CD8-positive, alpha-beta memory T cell (primary cell): Measurements from ENCODE around the gene MCCC2. TPM values are rescaled to one million over a fixed set of nuclear protein-coding genes. Genes with fewer than 3 reads are reported as not detected.
"Not testable (repeated sequence)": the region's sequence is repeated elsewhere in the genome, so short reads cannot be mapped to it uniquely, and the experiment has no call there.

Experiments
- CTCF ChIA-PET: fragments of 350-600 bp; sonication (Branson Sonifier 250); formaldehyde crosslinking; loops from one replicate; lab custom pipeline; 2021; ENCODE audit warnings: antibody characterized with exemption; lab: Charles Lee
- POLR2A ChIA-PET: fragments of 350-600 bp; sonication (Branson Sonifier 250); formaldehyde crosslinking; loops from one replicate; lab custom pipeline; 2021; ENCODE audit warnings: antibody characterized with exemption; lab: Charles Lee
- DNase-seq, 5 donors: peaks; one replicate each; pipeline versions ENCODE4 v3.0.0 to v3.0.0-alpha.2; 2020 to 2022; ENCODE audit warnings: mixed read lengths in 1 of 5
- H3K27ac ChIP-seq: one replicate; pipeline ENCODE4 v1.7.0; 2013; ENCODE audit warnings: low read depth, mild to moderate bottlenecking, low read length, moderate library complexity
- H3K27me3 ChIP-seq: 2 replicates; pipeline ENCODE4 v1.7.0; 2013; ENCODE audit warnings: low read length, mild to moderate bottlenecking; ENCODE audit not compliant: insufficient read depth, poor library complexity, severe bottlenecking
- H3K36me3 ChIP-seq: 2 replicates; pipeline ENCODE4 v1.7.0; 2013; ENCODE audit warnings: mild to moderate bottlenecking, low read length, moderate library complexity; ENCODE audit not compliant: insufficient read depth
- H3K4me1 ChIP-seq: 2 replicates; pipeline ENCODE4 v1.7.0; 2013; ENCODE audit warnings: mild to moderate bottlenecking, low read length, moderate library complexity; ENCODE audit not compliant: insufficient read depth
- H3K4me3 ChIP-seq: 2 replicates; pipeline ENCODE4 v1.7.0; 2013; ENCODE audit warnings: mild to moderate bottlenecking, low read length
- H3K9me3 ChIP-seq: 2 replicates; pipeline ENCODE4 v1.7.0; 2013; ENCODE audit warnings: mild to moderate bottlenecking, low read length
- H3K27ac Mint-ChIP-seq, 8 donors: one replicate each; pipeline ENCODE4 v1.8.0; 2020 to 2021; ENCODE audit warnings: mixed read lengths in 8 of 8, mild to moderate bottlenecking in 6 of 8, inconsistent platforms in 3 of 8, moderate library complexity in 3 of 8
- H3K27me3 Mint-ChIP-seq, 2 donors: one replicate each; pipeline ENCODE4 v1.8.0; 2020 to 2021; ENCODE audit warnings: mixed read lengths in 2 of 2, mild to moderate bottlenecking in 1 of 2, moderate library complexity in 1 of 2
- H3K36me3 Mint-ChIP-seq, 3 donors: one replicate each; pipeline ENCODE4 v1.8.0; 2020 to 2021; ENCODE audit warnings: mixed read lengths in 3 of 3, inconsistent platforms in 1 of 3, mild to moderate bottlenecking in 1 of 3
- H3K4me1 Mint-ChIP-seq, 3 donors: one replicate each; pipeline ENCODE4 v1.8.0; 2020 to 2021; ENCODE audit warnings: mixed read lengths in 3 of 3, inconsistent platforms in 1 of 3, mild to moderate bottlenecking in 1 of 3
- H3K4me3 Mint-ChIP-seq, 7 donors: one replicate each; pipeline ENCODE4 v1.8.0; 2020 to 2021; ENCODE audit warnings: mixed read lengths in 7 of 7, mild to moderate bottlenecking in 6 of 7, moderate library complexity in 4 of 7, inconsistent platforms in 2 of 7
- H3K9me3 Mint-ChIP-seq, 5 donors: one replicate each; pipeline ENCODE4 v1.8.0; 2020 to 2022; ENCODE audit warnings: mixed read lengths in 5 of 5, mild to moderate bottlenecking in 3 of 5, moderate library complexity in 2 of 5, inconsistent platforms in 1 of 5
- polyA plus RNA-seq: library from polyadenylated mRNA; unstranded; fragments of 300-500 nt; fragmentation: Illumina TruSeq; gene quantifications from one replicate; pipeline ENCODE4 v1.2.3, GENCODE V29; 2021
- total RNA-seq, 2 experiments: library from RNA; stranded (reverse); gene quantifications; one replicate each; pipeline ENCODE4 v1.2.3, GENCODE V29; 2021

The MCCC2 gene
- total RNA-seq = 10 to 100 TPM; 62.8 to 63.8 TPM
- 26.0 TPM for polyA plus RNA-seq

DNA sequence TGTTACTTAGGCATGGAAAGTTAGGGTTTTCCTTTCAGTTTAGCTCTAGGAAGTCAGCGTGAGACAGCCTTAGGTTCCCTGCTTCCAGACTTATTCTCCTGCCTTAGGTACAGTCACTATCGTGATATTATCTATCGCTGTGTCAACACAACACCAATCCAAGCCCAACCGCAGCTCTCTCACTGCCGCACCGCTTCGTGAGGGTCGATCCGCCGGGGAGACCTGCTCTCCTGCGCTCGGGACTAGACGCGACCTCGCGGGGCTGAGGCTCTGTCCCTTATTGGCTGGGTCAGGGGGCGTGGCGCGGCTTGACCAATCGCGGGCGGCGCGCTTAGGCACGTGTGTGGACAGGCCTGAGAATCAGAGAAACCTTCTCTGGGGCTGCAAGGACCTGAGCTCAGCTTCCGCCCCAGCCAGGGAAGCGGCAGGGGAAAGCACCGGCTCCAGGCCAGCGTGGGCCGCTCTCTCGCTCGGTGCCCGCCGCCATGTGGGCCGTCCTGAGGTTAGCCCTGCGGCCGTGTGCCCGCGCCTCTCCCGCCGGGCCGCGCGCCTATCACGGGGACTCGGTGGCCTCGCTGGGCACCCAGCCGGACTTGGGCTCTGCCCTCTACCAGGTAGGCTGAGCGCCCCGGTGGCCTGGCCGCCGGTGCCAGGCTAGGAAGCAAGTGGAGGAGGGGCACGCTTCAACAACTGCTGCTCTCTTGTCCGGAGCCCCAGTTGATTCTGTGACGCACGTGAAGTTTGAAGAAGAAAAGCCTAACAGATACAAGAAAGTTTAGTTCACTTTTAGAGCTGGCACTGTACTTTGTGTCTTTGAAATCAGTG is at the start of gene MCCC2:
Gene MCCC2 (plus strand): TSS at position 400 of the 825 bp plus-strand sequence. CDS start 86 bp downstream, at position 486.
- ChIA-PET POLR2A (interaction anchor here (2.8 kb wide), 1 partner anchor 14 kb away, joined by 11 read pairs; no protein-coding TSS in a partner anchor), CTCF (interaction anchor here (2.7 kb wide), 1 partner anchor 14 kb away, joined by 23 read pairs; no protein-coding TSS in a partner anchor)
- peak within 1 kb of the TSS; percentile 84 to 100 (median 99) for H3K27ac Mint-ChIP-seq
- peak within 1 kb of the TSS; percentile 81 for H3K27ac ChIP-seq
- no peaks in the 10 kb centered on the region for H3K9me3 ChIP-seq
- no peaks in the 10 kb centered on the region for H3K27me3 ChIP-seq
- H3K27me3 Mint-ChIP-seq = no peaks in the 10 kb centered on the region
- peaks cover 40 to 47% (median 43%) of the 10 kb centered on the region in 3 donors for H3K4me1 Mint-ChIP-seq
- no peaks in the 10 kb centered on the region for H3K9me3 Mint-ChIP-seq
- H3K4me3 Mint-ChIP-seq = peak within 1 kb of the TSS; percentile 90 to 99 (median 94)
- peaks cover 32% of the 10 kb centered on the region for H3K4me1 ChIP-seq
- DNase-seq = peak; percentile 93 to 97 (median 95)
- no peaks in the 10 kb centered on the region for H3K36me3 ChIP-seq
- H3K4me3 ChIP-seq = peak within 1 kb of the TSS; percentile 75
- peaks cover 0 to 7% (median 0%) of the 10 kb centered on the region in 3 donors for H3K36me3 Mint-ChIP-seq

- H3K27ac ChIP-seq = no peak overlapping the region
- H3K4me1 Mint-ChIP-seq = peaks cover 5 to 17% (median 15%) of the 10 kb centered on the region in 3 donors
- no peak for DNase-seq
- H3K27me3 ChIP-seq = no peaks in the 10 kb centered on the region
- H3K9me3 Mint-ChIP-seq = no peaks in the 10 kb centered on the region
- H3K4me1 ChIP-seq = no peaks in the 10 kb centered on the region
- peaks cover 23 to 76% (median 38%) of the 10 kb centered on the region in 3 donors for H3K36me3 Mint-ChIP-seq
- CTCF ChIA-PET = no interaction called here
- no peaks in the 10 kb centered on the region for H3K9me3 ChIP-seq
- no peak overlapping the region for H3K4me3 ChIP-seq
- peaks cover 19% of the 10 kb centered on the region for H3K36me3 ChIP-seq
- POLR2A ChIA-PET = no interaction called here
- no peak overlapping the region for H3K4me3 Mint-ChIP-seq
- H3K27me3 Mint-ChIP-seq = no peaks in the 10 kb centered on the region
- H3K27ac Mint-ChIP-seq = peak overlapping the region in 3 of 8 donors; percentile 47 to 86 (median 66)
Measured at GRCh38 chr5:71537687-71538086, 49.5 kb upstream of the MCCC2 start.

- H3K9me3 Mint-ChIP-seq, DNase-seq, H3K27me3 ChIP-seq, H3K9me3 ChIP-seq, H3K4me1 ChIP-seq, H3K4me1 Mint-ChIP-seq, H3K4me3 ChIP-seq, POLR2A ChIA-PET, H3K27ac Mint-ChIP-seq, H3K4me3 Mint-ChIP-seq, H3K27me3 Mint-ChIP-seq, H3K27ac ChIP-seq: not testable (repeated sequence)
- peaks cover 18% of the 10 kb centered on the region for H3K36me3 ChIP-seq
- H3K36me3 Mint-ChIP-seq = peaks cover 14 to 84% (median 29%) of the 10 kb centered on the region in 3 donors
- CTCF ChIA-PET = interaction anchor here (0.7 kb wide), 1 partner anchor 8 kb away, joined by 4 read pairs; no protein-coding TSS in a partner anchor
Measured at GRCh38 chr5:71550885-71551284, 36.3 kb upstream of the MCCC2 start.

- H3K27me3 ChIP-seq, CTCF ChIA-PET, H3K4me1 Mint-ChIP-seq, POLR2A ChIA-PET, H3K4me3 ChIP-seq, H3K9me3 Mint-ChIP-seq, H3K4me1 ChIP-seq, DNase-seq, H3K4me3 Mint-ChIP-seq, H3K9me3 ChIP-seq, H3K27ac ChIP-seq, H3K27ac Mint-ChIP-seq, H3K27me3 Mint-ChIP-seq: not testable (repeated sequence)
- peaks cover 14 to 82% (median 31%) of the 10 kb centered on the region in 3 donors for H3K36me3 Mint-ChIP-seq
- peaks cover 18% of the 10 kb centered on the region for H3K36me3 ChIP-seq
Measured at GRCh38 chr5:71551582-71551981, 35.6 kb upstream of the MCCC2 start.

- H3K27ac Mint-ChIP-seq, H3K9me3 Mint-ChIP-seq, H3K4me3 Mint-ChIP-seq, H3K27me3 Mint-ChIP-seq, POLR2A ChIA-PET, H3K9me3 ChIP-seq, H3K27me3 ChIP-seq, DNase-seq, H3K4me1 Mint-ChIP-seq, H3K4me3 ChIP-seq, H3K4me1 ChIP-seq, H3K27ac ChIP-seq, CTCF ChIA-PET: not testable (repeated sequence)
- peaks cover 14 to 80% (median 29%) of the 10 kb centered on the region in 3 donors for H3K36me3 Mint-ChIP-seq
- peaks cover 16% of the 10 kb centered on the region for H3K36me3 ChIP-seq
Measured at GRCh38 chr5:71552026-71552749, 35.0 kb upstream of the MCCC2 start.

GRCh38 chr5:71563161-71563560 is 24.0 kb upstream of the MCCC2 start:
- H3K27ac ChIP-seq = no peak overlapping the region
- no peaks in the 10 kb centered on the region for H3K27me3 ChIP-seq
- H3K36me3 ChIP-seq = peaks cover 23% of the 10 kb centered on the region
- POLR2A ChIA-PET = no interaction called here
- no peaks in the 10 kb centered on the region for H3K4me1 Mint-ChIP-seq
- no peak overlapping the region for H3K4me3 Mint-ChIP-seq
- H3K9me3 ChIP-seq = no peaks in the 10 kb centered on the region
- H3K4me1 ChIP-seq = no peaks in the 10 kb centered on the region
- H3K27ac Mint-ChIP-seq = no peak overlapping the region
- H3K4me3 ChIP-seq = no peak overlapping the region
- no peaks in the 10 kb centered on the region for H3K9me3 Mint-ChIP-seq
- CTCF ChIA-PET = interaction anchor here (1.4 kb wide), 1 partner anchor 38 kb away, joined by 3 read pairs; no protein-coding TSS in a partner anchor
- DNase-seq = no peak
- H3K27me3 Mint-ChIP-seq = no peaks in the 10 kb centered on the region
- H3K36me3 Mint-ChIP-seq = peaks cover 6 to 67% (median 11%) of the 10 kb centered on the region in 3 donors

- DNase-seq = no peak
- CTCF ChIA-PET = no interaction called here
- H3K4me3 Mint-ChIP-seq = no peak overlapping the region
Measured at GRCh38 chr5:71564895-71565294, 22.2 kb upstream of the MCCC2 start.

More at GRCh38 chr5:71564895-71565294, 22.2 kb upstream of the MCCC2 start:
- no peaks in the 10 kb centered on the region for H3K9me3 ChIP-seq
- H3K27ac Mint-ChIP-seq = peak overlapping the region in 1 of 8 donors; percentile 29
- no peaks in the 10 kb centered on the region for H3K27me3 Mint-ChIP-seq
- no peaks in the 10 kb centered on the region for H3K27me3 ChIP-seq
- POLR2A ChIA-PET = no interaction called here
- no peak overlapping the region for H3K27ac ChIP-seq
- H3K36me3 Mint-ChIP-seq = peaks cover 6 to 66% (median 9%) of the 10 kb centered on the region in 3 donors
- no peaks in the 10 kb centered on the region for H3K4me1 ChIP-seq
- H3K9me3 Mint-ChIP-seq = no peaks in the 10 kb centered on the region
- H3K4me1 Mint-ChIP-seq = no peaks in the 10 kb centered on the region
- no peak overlapping the region for H3K4me3 ChIP-seq
- peaks cover 22% of the 10 kb centered on the region for H3K36me3 ChIP-seq
